PC-9 (cell line): ENCODE results near the gene NGEF. TPM values are rescaled to one million over a fixed set of nuclear protein-coding genes. Genes with fewer than 3 reads are reported as not detected.

Experiments used
- BruUV-seq: library from RNA; stranded (reverse); fragments of 400-500 nt; replicated peaks from 2 replicates; lab custom pipeline; 2021; lab: Mats Ljungman, UMichigan
- CTCF ChIA-PET: fragments of 300-600 bp; sonication (Branson Sonifier 250); formaldehyde crosslinking; loops from one replicate; lab custom pipeline; 2022; ENCODE audit warnings: antibody characterized with exemption; lab: Charles Lee
- POLR2A ChIA-PET: fragments of 300-600 bp; sonication (Branson Sonifier 250); formaldehyde crosslinking; loops from one replicate; lab custom pipeline; 2022; ENCODE audit warnings: antibody characterized with exemption; ENCODE audit not compliant: unreplicated experiment; lab: Charles Lee
- DNase-seq, 2 experiments: peaks; one replicate each; pipeline versions ENCODE4 v3.0.0 to v3.0.0-alpha.2; 2015 to 2022; ENCODE audit warnings: mixed read lengths in 1 of 2
- H2AFZ ChIP-seq: fragments of 200-600 bp; sonication (generic); 2 replicates; pipeline ENCODE4 v1.8.1; 2017; ENCODE audit warnings: antibody characterized with exemption
- H3F3A ChIP-seq: fragments of 200-600 bp; sonication (generic); 2 replicates; pipeline ENCODE4 v1.8.1; 2017; ENCODE audit warnings: antibody characterized with exemption, mild to moderate bottlenecking, low read depth; ENCODE audit not compliant: insufficient read depth
- H3K27ac ChIP-seq: fragments of 200-600 bp; sonication (generic); 2 replicates; pipeline ENCODE4 v1.6.1; 2016; ENCODE audit warnings: mixed run types
- H3K27me3 ChIP-seq: fragments of 200-600 bp; sonication (generic); 2 replicates; pipeline ENCODE4 v1.6.1; 2016; ENCODE audit warnings: low read depth, mixed run types; ENCODE audit not compliant: insufficient read depth
- H3K36me3 ChIP-seq: fragments of 200-600 bp; sonication (generic); 2 replicates; pipeline ENCODE4 v1.6.1; 2016; ENCODE audit warnings: low read depth, mixed run types
- H3K4me1 ChIP-seq: fragments of 200-600 bp; sonication (generic); replicated peaks from 2 replicates; pipeline ENCODE4 v1.6.1; 2016; ENCODE audit warnings: mixed run types; ENCODE audit not compliant: insufficient read depth
- H3K4me2 ChIP-seq: fragments of 200-600 bp; sonication (generic); 2 replicates; pipeline ENCODE4 v1.6.1; 2017; ENCODE audit warnings: mixed run types
- H3K4me3 ChIP-seq: fragments of 200-600 bp; sonication (generic); 2 replicates; pipeline ENCODE4 v1.6.1; 2016; ENCODE audit warnings: mixed run types
- H3K79me2 ChIP-seq: fragments of 200-600 bp; sonication (generic); 2 replicates; pipeline ENCODE4 v1.6.1; 2017; ENCODE audit warnings: low read depth, mixed run types
- H3K9me2 ChIP-seq: fragments of 200-600 bp; sonication (generic); 2 replicates; pipeline ENCODE4 v1.8.1; 2017; ENCODE audit warnings: mild to moderate bottlenecking; ENCODE audit not compliant: insufficient read depth
- H3K9me3 ChIP-seq: fragments of 200-600 bp; sonication (generic); 2 replicates; pipeline ENCODE4 v1.8.1; 2016; ENCODE audit warnings: low read depth; ENCODE audit not compliant: insufficient read depth
- H4K20me1 ChIP-seq: fragments of 200-600 bp; sonication (generic); 2 replicates; pipeline ENCODE4 v1.8.1; 2017; ENCODE audit not compliant: insufficient read depth
- EZH2 ChIP-seq: fragments of 200-600 bp; sonication (generic); IDR thresholded peaks from 2 replicates; pipeline ENCODE4 v1.8.0; 2017; ENCODE audit warnings: antibody characterized with exemption, low read depth
- intact Hi-C: fragments of 100-400 bp; cut with micrococcal nuclease; formaldehyde crosslinking; loops from one replicate; pipeline ENCODE4 v1.10.0; 2022; ENCODE audit not compliant: unreplicated experiment
- total RNA-seq: library from RNA; stranded (reverse); gene quantifications from 2 replicates; pipeline ENCODE4 v1.2.3, GENCODE V29; 2021
- TF ChIP-seq, protein P1 (sequence below): fragments of 200-600 bp; sonication (generic); conservative IDR thresholded peaks from 2 replicates; pipeline ENCODE4 v1.6.1; 2017; ENCODE audit warnings: mixed run types, antibody characterized with exemption, mild to moderate bottlenecking, moderate library complexity

Gene NGEF
- total RNA-seq, 1 experiment from 2014 or later: 55.3 TPM

DNA sequence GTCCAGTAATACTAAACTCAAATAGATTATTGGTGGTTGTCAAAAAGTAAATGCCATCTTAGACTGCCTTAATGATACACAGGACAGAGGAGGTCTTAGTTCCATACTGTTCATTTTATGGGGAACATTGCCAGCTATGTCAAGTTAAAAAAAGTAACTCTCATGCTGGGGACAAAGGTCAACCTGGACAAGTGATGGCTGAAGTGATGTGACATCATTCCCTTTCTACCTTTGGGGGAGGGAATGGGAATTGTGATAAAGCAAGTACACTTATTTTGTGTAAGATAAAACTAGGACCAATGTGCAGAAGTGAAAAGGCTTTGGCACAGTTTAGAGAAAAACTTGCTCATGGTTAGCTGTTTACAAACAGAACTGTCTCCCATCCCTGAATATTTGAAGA lies 167.0 kb downstream of the NGEF start:
- TF ChIP-seq, protein P1, sequence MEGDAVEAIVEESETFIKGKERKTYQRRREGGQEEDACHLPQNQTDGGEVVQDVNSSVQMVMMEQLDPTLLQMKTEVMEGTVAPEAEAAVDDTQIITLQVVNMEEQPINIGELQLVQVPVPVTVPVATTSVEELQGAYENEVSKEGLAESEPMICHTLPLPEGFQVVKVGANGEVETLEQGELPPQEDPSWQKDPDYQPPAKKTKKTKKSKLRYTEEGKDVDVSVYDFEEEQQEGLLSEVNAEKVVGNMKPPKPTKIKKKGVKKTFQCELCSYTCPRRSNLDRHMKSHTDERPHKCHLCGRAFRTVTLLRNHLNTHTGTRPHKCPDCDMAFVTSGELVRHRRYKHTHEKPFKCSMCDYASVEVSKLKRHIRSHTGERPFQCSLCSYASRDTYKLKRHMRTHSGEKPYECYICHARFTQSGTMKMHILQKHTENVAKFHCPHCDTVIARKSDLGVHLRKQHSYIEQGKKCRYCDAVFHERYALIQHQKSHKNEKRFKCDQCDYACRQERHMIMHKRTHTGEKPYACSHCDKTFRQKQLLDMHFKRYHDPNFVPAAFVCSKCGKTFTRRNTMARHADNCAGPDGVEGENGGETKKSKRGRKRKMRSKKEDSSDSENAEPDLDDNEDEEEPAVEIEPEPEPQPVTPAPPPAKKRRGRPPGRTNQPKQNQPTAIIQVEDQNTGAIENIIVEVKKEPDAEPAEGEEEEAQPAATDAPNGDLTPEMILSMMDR: no peak
- no peak for TF ChIP-seq EZH2
- no TSS peak for BruUV-seq
- Histone ChIP-seq H3K27ac (no peak overlapping the region), H3K36me3 (peaks cover 68% of the 10 kb centered on the region), H3K9me3 (no peaks in the 10 kb centered on the region), H4K20me1 (no peaks in the 10 kb centered on the region), H2AFZ (no peak overlapping the region), H3K4me2 (no peak overlapping the region), H3K27me3 (no peaks in the 10 kb centered on the region), H3K4me3 (no peak overlapping the region), H3K9me2 (no peaks in the 10 kb centered on the region), H3K4me1 (no peaks in the 10 kb centered on the region), H3K79me2 (no peaks in the 10 kb centered on the region), H3F3A (peaks cover 5% of the 10 kb centered on the region; the same call in 1 of the 2 replicates)
- POLR2A ChIA-PET: interaction anchor here (0.6 kb wide), 1 partner anchor 576 kb away, joined by 5 read pairs; no protein-coding TSS in a partner anchor
- no peak for DNase-seq
- CTCF ChIA-PET: no interaction called here
- intact Hi-C loops: no loop called here

DNA sequence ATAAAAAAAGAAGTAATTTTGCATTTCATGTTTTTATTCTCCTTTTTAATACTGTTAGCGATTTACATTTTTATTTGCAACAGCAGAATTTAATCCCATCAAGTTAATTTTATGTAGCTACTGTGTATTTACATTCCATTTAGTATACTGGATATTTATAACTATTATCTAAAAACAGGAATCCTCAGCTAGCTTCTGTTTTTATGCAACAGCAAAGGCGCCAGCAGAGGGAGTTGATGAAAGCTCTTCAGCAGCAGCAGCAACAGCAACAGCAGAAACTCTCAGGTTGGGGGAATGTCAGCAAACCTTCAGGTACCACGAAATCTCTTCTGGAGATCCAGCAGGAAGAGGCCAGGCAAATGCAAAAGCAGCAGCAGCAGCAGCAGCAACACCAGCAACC lies 169.2 kb downstream of the NGEF start:
- peaks cover 5% of the 10 kb centered on the region for H3K4me1 ChIP-seq
- H4K20me1 ChIP-seq: no peaks in the 10 kb centered on the region; the same call in 1 of the 2 replicates
- H2AFZ ChIP-seq: no peak overlapping the region
- CTCF ChIA-PET: no interaction called here
- H3K4me3 ChIP-seq: no peak overlapping the region
- peaks cover 17% of the 10 kb centered on the region; the same call in 1 of the 2 replicates for H3F3A ChIP-seq
- DNase-seq: no peak
- BruUV-seq: no TSS peak
- no peak overlapping the region for H3K4me2 ChIP-seq
- POLR2A ChIA-PET: no interaction called here
- intact Hi-C loops: no loop called here
- no peaks in the 10 kb centered on the region for H3K27me3 ChIP-seq
- no peak for TF ChIP-seq EZH2
- TF ChIP-seq, protein P1: peak; percentile 28
- no peaks in the 10 kb centered on the region for H3K79me2 ChIP-seq
- no peak overlapping the region for H3K27ac ChIP-seq
- H3K9me2 ChIP-seq: no peaks in the 10 kb centered on the region
- H3K36me3 ChIP-seq: peaks cover 65% of the 10 kb centered on the region
- no peaks in the 10 kb centered on the region for H3K9me3 ChIP-seq

DNA sequence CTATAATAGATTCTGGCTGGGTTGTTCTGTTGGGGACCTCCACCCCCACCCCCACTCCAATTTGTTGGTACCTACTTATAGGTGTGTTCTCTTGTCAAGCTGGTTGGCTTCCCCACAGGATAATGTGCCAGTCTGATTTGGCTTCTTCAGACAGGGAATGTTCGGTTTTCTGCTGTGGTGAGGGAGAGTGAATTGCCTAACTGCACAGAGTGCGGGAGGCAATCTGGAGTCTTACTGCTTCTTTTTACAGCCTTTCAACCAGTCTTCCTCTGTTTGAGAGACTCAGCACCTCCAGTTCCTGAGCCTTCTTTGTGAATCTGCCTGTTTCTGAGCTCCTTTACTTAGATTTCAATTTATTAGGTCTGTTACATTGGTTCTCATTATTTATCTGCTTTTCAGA lies 170.4 kb downstream of the NGEF start:
- CTCF ChIA-PET: interaction anchor here (0.6 kb wide), 1 partner anchor 237 kb away, joined by 6 read pairs; no protein-coding TSS in a partner anchor
- H3K4me2 ChIP-seq: no peak overlapping the region
- peaks cover 17% of the 10 kb centered on the region for H3K4me1 ChIP-seq
- intact Hi-C loops: no loop called here
- no peaks in the 10 kb centered on the region for H3K9me3 ChIP-seq
- POLR2A ChIA-PET: interaction anchor here (0.6 kb wide), 1 partner anchor 112 kb away, joined by 4 read pairs; no protein-coding TSS in a partner anchor
- peaks cover 59% of the 10 kb centered on the region for H3K36me3 ChIP-seq
- H3K79me2 ChIP-seq: no peaks in the 10 kb centered on the region
- H2AFZ ChIP-seq: no peak overlapping the region
- H3K4me3 ChIP-seq: no peak overlapping the region
- peaks cover 29% of the 10 kb centered on the region for H3F3A ChIP-seq
- H3K9me2 ChIP-seq: no peaks in the 10 kb centered on the region
- no peak for DNase-seq
- no peaks in the 10 kb centered on the region for H3K27me3 ChIP-seq
- H4K20me1 ChIP-seq: no peaks in the 10 kb centered on the region; the same call in 1 of the 2 replicates
- BruUV-seq: no TSS peak
- H3K27ac ChIP-seq: no peak overlapping the region
- TF ChIP-seq, protein P1: no peak
- no peak for TF ChIP-seq EZH2
